Measurements from ENCODE around the gene PHF20.
"Not testable (repeated sequence)": the region's sequence is repeated elsewhere in the genome, so short reads cannot be mapped to it uniquely, and the experiment has no call there.

PHF20 gene

GRCh38 chr20:35771689-35772562, at the start of gene PHF20:
TSS of gene PHF20 (plus strand) at chr20:35772015. CDS start at chr20:35801523, 29,508 bp downstream.
- H3K9me3 Mint-ChIP-seq, result peaks cover 4 to 6% of the 10 kb centered on the region in 2 donors
- peak within 1 kb of the TSS; percentile 81 to 95 for H3K4me3 Mint-ChIP-seq
- peaks cover 41 to 64% of the 10 kb centered on the region in 2 donors for H3K4me1 Mint-ChIP-seq
- peaks cover 13 to 34% of the 10 kb centered on the region in 2 donors for H3K36me3 Mint-ChIP-seq
- H3K27ac Mint-ChIP-seq, result peak within 1 kb of the TSS; percentile 96
- peak; percentile 90 to 92 for ATAC-seq (replicated peaks)
- peak; percentile 96 for DNase-seq
- no peaks in the 10 kb centered on the region for H3K27me3 Mint-ChIP-seq

GRCh38 chr20:35723275-35723639, 48.6 kb upstream of the PHF20 start:
- H3K27me3 Mint-ChIP-seq; DNase-seq; H3K4me3 Mint-ChIP-seq; H3K9me3 Mint-ChIP-seq; H3K27ac Mint-ChIP-seq; H3K4me1 Mint-ChIP-seq; ATAC-seq (replicated peaks): not testable (repeated sequence)
- H3K36me3 Mint-ChIP-seq, result peaks cover 39 to 47% of the 10 kb centered on the region in 2 donors

GRCh38 chr20:35723652-35724320, 48.0 kb upstream of the PHF20 start:
- not testable (repeated sequence) for H3K27ac Mint-ChIP-seq; H3K4me3 Mint-ChIP-seq; DNase-seq; ATAC-seq (replicated peaks); H3K4me1 Mint-ChIP-seq; H3K9me3 Mint-ChIP-seq; H3K27me3 Mint-ChIP-seq
- peaks cover 38 to 47% of the 10 kb centered on the region in 2 donors for H3K36me3 Mint-ChIP-seq

GRCh38 chr20:35724321-35725230, 47.2 kb upstream of the PHF20 start:
- Mint-ChIP-seq H3K4me3 (no peak overlapping the region), H3K27ac (no peak overlapping the region), H3K9me3 (no peaks in the 10 kb centered on the region), H3K27me3 (no peaks in the 10 kb centered on the region), H3K4me1 (peaks cover 0 to 2% of the 10 kb centered on the region in 2 donors), H3K36me3 (peaks cover 38 to 43% of the 10 kb centered on the region in 2 donors)
- ATAC-seq (replicated peaks) (no peak), DNase-seq (no peak)

- H3K27ac Mint-ChIP-seq, result peak overlapping the region; percentile 62
These were observed 44.7 kb upstream of the PHF20 start for GRCh38 chr20:35726842-35727711.

GRCh38 chr20:35729283-35729807, 42.5 kb upstream of the PHF20 start:
- H3K4me1 Mint-ChIP-seq, result peaks cover 9 to 22% of the 10 kb centered on the region in 2 donors

More at GRCh38 chr20:35726842-35727711, 44.7 kb upstream of the PHF20 start:
- no peaks in the 10 kb centered on the region for H3K27me3 Mint-ChIP-seq
- no peaks in the 10 kb centered on the region for H3K9me3 Mint-ChIP-seq
- H3K4me3 Mint-ChIP-seq, result no peak overlapping the region
- no peak for DNase-seq
- no peak for ATAC-seq (replicated peaks)
- peaks cover 26 to 35% of the 10 kb centered on the region in 2 donors for H3K36me3 Mint-ChIP-seq
- H3K4me1 Mint-ChIP-seq, result peaks cover 5 to 6% of the 10 kb centered on the region in 2 donors

GRCh38 chr20:35729836-35730582, 41.8 kb upstream of the PHF20 start:
- Mint-ChIP-seq H3K4me3 (no peak overlapping the region), H3K27me3 (no peaks in the 10 kb centered on the region), H3K27ac (peak overlapping the region; percentile 76), H3K9me3 (no peaks in the 10 kb centered on the region), H3K4me1 (peaks cover 11 to 27% of the 10 kb centered on the region in 2 donors), H3K36me3 (peaks cover 37 to 39% of the 10 kb centered on the region in 2 donors)
- no peak for ATAC-seq (replicated peaks)
- no peak for DNase-seq

More at GRCh38 chr20:35729283-35729807, 42.5 kb upstream of the PHF20 start:
- ATAC-seq (replicated peaks), result no peak
- Mint-ChIP-seq H3K36me3 (peaks cover 38 to 40% of the 10 kb centered on the region in 2 donors), H3K27ac (no peak overlapping the region), H3K9me3 (no peaks in the 10 kb centered on the region), H3K4me3 (no peak overlapping the region), H3K27me3 (no peaks in the 10 kb centered on the region)
- DNase-seq, result no peak

GRCh38 chr20:35730583-35731468, 41.0 kb upstream of the PHF20 start:
- Mint-ChIP-seq H3K27me3 (no peaks in the 10 kb centered on the region), H3K27ac (no peak overlapping the region), H3K4me1 (peaks cover 11 to 30% of the 10 kb centered on the region in 2 donors), H3K9me3 (no peaks in the 10 kb centered on the region), H3K36me3 (peaks cover 32% of the 10 kb centered on the region in 2 donors), H3K4me3 (no peak overlapping the region)
- ATAC-seq (replicated peaks) (no peak), DNase-seq (no peak)

- H3K4me1 Mint-ChIP-seq, result peaks cover 11 to 36% of the 10 kb centered on the region in 2 donors
- H3K4me3 Mint-ChIP-seq, result no peak overlapping the region
- H3K27ac Mint-ChIP-seq, result no peak overlapping the region
- DNase-seq, result no peak
- peaks cover 30 to 36% of the 10 kb centered on the region in 2 donors for H3K36me3 Mint-ChIP-seq
- H3K27me3 Mint-ChIP-seq, result no peaks in the 10 kb centered on the region
- H3K9me3 Mint-ChIP-seq, result no peaks in the 10 kb centered on the region
- no peak for ATAC-seq (replicated peaks)
These were observed 40.4 kb upstream of the PHF20 start for GRCh38 chr20:35731469-35731788.

GRCh38 chr20:35731862-35732643, 39.8 kb upstream of the PHF20 start:
- DNase-seq (no peak), ATAC-seq (replicated peaks) (no peak)
- Mint-ChIP-seq H3K27ac (no peak overlapping the region), H3K4me1 (peaks cover 9 to 38% of the 10 kb centered on the region in 2 donors), H3K9me3 (no peaks in the 10 kb centered on the region), H3K27me3 (no peaks in the 10 kb centered on the region), H3K4me3 (no peak overlapping the region), H3K36me3 (peaks cover 26 to 31% of the 10 kb centered on the region in 2 donors)

- DNase-seq (no peak), ATAC-seq (replicated peaks) (no peak)
- no peaks in the 10 kb centered on the region for H3K9me3 Mint-ChIP-seq
- H3K27ac Mint-ChIP-seq, result peak overlapping the region; percentile 9
- H3K4me3 Mint-ChIP-seq, result no peak overlapping the region
- H3K36me3 Mint-ChIP-seq, result peaks cover 26 to 33% of the 10 kb centered on the region in 2 donors
- no peaks in the 10 kb centered on the region for H3K27me3 Mint-ChIP-seq
- H3K4me1 Mint-ChIP-seq, result peaks cover 9 to 40% of the 10 kb centered on the region in 2 donors
These were observed 39.2 kb upstream of the PHF20 start for GRCh38 chr20:35732644-35732982.
